HG03097 (cell line): Measurements from ENCODE around the gene DSCAM.
"Not testable (repeated sequence)": the region's sequence is repeated elsewhere in the genome, so short reads cannot be mapped to it uniquely, and the experiment has no call there.

ENCODE experiments used
- ATAC-seq: cut with Tn5 transposase; IDR thresholded peaks from one replicate; pipeline ENCODE4 v1.9.1; 2021; ENCODE audit not compliant: unreplicated experiment, low FRiP score

Gene DSCAM

DNA sequence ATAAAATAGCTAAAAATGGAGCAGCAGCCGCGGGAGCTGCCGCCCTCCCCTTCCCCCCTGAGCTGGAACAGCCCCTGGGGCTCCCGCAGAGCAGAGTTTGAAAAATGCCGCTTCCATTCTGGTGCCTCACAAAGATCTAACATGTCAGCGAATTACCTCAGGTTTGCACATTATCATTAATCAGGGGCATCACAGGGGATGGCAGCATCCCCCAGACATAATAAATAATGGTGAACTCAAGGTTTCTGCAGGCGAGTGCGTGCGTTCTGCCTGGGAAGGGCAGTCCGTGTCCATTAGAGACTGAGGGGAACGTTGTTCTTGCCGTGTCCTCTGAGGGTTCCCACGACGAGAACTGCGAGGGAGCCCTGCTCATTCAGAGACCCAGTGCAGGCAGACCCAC is 372.4 kb downstream of the DSCAM start:
- no peak for ATAC-seq

DNA sequence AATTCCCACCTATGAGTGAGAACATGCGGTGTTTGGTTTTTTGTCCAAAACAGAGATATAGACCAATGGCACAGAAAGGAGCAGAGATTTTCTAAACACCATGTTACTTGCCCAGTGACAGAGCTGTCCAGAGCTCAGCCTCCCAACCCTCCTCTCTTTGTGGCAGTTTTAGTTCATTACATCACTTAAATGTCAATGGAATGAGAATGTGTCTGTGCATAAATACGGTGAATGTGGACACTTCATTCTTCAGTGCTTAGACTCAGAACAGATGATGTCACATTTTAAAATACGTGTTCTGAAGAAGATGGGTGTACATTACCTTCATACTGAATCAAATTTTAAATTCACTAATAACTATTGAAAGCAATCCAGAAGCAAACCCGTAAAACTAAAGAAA is 374.9 kb downstream of the DSCAM start:
- no peak for ATAC-seq

DNA sequence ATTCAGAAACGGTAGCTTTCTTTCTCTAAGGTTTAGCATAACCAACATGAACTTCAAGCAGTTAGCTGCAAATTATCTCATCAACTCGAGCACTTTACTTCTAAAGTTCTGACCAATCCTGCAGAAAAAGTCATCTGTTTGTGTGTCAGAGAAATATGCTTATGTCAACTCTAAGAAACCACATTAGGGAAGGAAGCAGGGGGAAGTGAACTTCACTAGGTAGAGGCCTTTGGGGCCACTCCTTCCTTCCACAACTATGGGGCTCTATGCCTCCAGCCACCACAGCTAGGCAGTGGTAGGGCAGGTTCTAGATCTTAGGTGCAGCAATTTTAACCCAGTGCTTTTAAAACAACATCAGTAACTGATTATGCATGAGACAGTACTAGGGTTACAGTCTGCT is 375.9 kb downstream of the DSCAM start:
- no peak for ATAC-seq

DNA sequence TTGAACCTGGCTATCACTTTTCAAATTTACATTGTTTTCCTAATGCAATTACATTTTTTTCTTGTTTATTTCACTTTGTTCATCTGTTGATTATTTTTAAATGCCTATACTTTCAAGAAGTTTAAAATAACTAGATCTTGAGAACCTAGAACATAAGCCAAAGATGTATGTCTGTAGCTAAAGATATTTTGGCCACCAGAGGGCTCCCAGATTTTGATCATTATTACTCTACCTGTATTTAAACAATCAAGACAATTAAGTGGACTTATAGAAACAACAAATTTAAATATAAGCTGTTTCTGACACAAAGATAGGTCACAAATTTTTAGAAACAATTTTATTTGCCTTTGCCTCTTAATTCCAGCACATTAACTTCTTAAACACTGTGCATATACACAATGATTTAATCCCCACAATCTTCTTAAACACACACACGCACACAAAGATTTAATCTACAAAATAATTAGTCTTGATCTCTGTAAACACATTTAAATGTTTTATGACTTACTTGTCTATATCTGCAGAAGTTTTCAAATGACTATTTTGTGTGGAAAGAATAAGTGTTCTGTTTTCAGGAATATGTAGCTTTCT is 380.0 kb downstream of the DSCAM start:
- ATAC-seq, result no peak

DNA sequence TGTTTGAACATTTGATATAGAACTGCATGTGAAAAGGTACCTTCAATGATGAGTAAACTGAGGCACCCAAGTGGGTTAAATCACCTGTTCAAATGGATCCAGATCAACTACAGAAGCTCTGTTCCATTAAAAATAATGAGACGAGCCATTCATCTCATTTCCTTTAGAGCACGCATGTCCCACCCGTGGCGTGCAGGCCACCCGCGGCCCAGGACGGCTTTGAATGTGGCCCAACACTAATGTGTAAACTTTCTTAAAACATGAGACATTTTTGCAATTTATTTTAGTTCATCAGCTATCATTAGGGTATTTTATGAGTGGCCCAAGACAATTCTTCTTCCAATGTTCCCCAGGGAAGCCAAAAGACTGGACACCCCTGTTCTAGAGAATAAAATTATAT is 381.6 kb downstream of the DSCAM start:
- ATAC-seq, result no peak

DNA sequence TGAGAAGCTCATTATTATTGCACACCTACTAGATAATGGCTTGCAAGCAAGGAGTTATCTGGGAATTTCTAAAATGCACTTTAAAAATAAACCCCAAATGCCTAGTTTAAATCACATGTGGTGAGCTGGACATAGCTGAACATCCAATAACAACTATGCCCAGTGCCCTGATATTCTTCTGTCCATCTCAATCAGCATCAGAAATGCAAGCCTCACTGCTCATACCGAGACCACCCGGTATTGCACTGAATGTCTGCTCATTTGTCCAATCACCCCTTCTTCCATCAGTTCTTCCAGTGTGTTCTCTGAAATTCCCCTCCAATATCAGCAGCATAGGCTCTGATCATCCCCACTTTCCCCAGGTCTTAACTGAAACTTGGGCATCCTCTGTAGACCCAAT is 383.8 kb downstream of the DSCAM start:
- no peak for ATAC-seq

DNA sequence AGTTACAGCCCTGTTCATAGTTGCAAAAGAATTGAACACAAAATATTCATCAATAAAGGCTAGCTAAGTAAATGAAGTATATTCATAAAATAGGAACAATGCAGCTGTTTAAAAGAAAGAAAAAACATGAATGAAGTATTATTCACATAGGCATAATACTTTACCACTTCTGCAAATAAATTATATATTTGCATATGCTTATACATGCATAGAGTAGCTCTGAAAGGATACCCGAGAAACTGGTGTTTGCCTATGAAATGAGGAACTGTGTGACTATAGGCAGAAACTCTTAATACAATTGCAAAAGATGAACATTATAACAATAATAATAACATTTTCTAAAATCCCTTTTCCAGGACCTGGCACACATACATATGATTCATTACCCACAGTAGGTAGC is 385.9 kb downstream of the DSCAM start:
- no peak for ATAC-seq

DNA sequence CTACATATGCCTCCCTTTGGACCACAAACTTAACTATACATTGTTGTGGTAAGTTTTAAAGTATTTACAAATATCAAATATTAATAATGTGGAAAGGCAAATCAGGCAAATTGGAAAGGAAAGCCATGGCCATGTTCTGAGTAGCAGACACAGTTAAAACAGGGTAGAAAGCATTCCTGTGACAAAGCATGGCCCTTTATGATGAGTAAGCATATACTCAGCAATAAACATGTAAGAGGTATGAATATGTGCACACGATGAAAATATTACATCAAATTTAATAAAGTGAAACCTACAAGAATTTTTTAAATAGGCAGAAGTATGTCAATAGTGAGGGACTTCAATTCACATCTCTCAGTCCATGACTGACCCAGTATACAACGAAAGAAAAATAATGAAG is 389.2 kb downstream of the DSCAM start:
- ATAC-seq, result no peak

DNA sequence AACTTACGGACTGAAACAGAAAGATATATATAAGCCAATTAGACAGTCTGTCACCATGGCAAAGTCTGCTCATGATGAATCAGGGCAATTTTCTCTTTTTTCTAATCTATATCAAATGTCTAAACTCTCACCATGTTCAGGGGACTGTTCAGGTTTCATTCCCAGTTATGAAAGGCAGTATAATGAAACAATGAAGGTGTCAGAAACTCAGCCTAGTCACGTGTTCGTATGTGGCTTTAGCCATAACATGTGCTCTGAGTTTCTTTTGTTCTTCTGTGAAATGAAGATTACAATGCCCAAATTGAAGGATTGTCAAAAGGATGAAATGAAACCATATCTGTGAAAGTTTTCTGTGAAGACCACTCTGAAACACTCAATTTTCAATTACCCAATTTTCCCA is 392.9 kb downstream of the DSCAM start:
- ATAC-seq, result no peak

DNA sequence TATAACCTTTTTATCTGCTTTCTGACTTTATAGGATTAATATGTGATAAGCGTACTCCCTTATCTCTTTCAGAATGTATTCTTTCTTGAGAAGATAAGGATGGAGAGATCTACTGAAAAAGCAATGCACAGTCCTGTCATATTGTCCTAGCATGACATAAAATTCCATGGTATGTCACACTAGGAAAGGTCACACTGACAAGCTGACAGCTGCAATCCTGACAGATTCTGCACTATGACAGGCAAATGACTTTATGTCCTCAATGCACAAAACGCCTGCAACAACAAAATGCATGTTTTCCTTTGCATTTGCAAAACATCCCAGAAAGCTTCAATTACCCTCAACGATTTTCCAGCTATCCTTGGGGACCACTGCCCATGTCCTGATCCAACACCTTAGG is 393.8 kb downstream of the DSCAM start:
- no peak for ATAC-seq

DNA sequence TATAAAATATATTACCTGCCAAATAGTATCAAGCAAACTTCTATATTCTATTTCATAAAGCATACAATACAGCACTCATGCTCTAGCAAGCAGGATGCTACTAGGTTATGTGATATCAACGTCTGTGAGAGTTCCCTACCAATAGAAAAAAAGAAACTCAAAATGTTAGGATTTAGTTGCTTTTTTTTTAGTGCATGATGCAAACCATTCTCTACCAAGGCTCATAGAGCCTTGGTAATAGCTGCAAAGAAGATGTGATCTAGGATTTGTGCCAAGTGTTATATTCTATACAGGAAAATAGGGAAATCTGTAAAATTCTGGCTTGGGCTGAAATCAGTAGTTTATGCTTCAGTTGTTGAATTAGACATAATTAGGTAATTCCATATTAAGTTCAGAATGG is 394.4 kb downstream of the DSCAM start:
- no peak for ATAC-seq

DNA sequence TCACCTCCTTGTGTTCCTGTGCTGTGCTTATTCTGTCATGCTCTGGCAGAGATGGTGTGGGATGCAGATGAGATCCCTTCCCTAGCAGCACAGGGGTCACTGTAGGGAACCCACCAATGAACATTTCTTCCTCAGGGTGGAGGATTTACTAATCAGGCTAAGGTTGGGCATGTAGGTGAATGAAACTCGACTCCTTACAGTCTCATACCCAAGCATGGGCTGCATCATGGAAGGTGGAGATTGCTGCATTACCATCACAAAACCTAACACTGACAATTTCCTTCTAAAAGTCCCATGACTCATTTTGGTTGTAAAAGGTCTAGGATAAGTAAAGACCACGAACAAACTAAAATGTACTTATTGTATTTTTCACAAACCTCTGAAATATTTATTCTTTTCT is 399.9 kb downstream of the DSCAM start:
- no peak for ATAC-seq

DNA sequence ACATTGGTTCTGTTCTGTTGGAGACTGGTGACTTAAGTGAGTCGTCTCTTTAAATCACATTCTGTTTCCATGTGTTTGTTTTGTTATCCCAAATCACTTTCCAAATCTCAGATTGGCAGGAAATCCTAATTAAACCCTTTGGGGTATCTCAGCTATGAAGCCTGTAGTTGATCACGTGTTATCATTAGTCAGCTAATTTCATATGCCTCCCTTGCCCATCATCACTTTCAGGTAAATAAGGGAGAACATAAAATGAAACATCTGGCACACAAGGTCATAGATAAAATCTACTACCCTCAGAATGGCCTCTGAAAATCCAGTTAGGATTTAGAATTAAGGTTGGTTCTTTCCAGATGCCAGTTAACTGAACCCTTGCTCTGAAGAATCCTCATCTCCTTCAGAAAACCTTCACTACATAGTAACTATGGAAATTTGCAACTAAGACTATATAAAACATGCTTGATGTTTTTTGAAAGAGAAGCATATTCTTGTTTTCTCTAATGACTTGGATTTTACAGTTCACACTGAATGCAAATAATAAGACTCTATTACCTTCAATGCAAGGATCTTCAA is 401.5 kb downstream of the DSCAM start:
- ATAC-seq, result no peak

DNA sequence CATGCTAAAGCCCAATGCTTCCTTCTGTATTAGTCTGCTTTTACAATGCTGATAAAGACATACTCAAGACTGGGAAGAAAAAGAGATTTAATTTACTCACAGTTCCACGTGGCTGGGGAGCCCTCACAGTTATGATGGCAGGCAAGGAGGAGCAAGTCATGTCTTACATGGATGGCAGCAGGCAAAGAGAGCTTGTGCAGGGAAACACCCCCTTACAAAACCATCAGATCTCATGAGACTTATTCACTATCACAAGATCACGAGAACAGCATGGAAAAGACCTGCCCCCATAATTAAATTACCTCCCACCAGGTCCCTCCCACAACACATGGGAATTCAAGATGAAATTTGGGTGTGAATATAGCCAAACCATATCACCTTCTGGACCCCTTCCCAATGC is 407.4 kb downstream of the DSCAM start:
- not testable (repeated sequence) for ATAC-seq

DNA sequence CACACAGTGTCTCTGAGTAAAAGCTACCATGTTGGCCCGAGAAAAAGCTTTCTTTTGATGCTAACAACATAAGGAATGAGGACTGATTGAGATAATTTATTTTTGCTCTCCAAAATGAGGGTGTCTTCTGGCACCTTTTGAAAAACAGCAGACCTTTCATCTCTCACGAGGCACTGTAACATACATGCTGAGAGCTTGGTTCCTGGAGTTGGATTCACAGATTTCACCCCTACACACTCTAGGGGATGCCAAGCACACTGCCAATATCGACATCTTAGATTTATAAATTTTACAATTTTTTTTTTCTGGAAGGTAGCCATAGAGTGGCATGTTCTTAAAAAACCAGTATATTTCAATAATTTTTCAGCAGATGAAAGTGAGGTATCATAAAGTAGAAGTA is 408.3 kb downstream of the DSCAM start:
- no peak for ATAC-seq

DNA sequence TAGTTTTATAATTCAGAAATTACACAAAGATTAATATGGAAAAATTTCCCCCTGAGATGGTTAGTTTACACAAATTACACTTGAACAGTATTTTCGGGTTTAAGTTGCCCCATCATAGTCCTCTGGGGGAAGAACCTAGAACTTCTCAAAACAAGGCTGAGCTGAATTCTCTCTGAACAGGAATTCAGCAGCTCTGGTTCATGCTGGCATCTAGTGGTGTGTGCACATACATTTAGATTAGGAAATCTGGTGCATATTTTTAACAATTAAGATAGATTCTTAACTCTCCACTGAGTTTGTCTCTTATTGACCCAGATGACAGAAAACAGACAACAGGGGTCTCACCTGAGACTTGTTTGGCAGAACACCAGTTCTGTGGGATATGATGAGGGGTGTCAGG is 410.7 kb downstream of the DSCAM start:
- ATAC-seq, result no peak

DNA sequence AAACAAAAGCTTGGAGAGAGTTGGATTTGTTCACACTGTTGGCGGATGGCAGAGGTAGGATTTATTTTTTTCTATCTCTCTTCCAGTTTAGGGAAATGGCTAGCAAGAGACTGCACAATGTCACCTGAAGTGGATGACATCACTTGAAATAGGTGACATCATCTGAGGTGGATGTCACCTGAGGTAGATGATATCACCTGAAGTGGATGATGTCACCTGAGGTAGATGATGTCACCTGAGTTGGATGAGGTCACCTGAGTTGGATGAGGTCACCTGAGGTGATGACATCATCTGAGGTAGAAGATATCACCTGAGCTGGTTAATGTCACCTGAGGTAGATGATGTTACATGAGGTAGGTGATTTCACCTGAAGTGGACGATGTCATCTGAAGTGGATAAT is 413.4 kb downstream of the DSCAM start:
- ATAC-seq, result no peak

DNA sequence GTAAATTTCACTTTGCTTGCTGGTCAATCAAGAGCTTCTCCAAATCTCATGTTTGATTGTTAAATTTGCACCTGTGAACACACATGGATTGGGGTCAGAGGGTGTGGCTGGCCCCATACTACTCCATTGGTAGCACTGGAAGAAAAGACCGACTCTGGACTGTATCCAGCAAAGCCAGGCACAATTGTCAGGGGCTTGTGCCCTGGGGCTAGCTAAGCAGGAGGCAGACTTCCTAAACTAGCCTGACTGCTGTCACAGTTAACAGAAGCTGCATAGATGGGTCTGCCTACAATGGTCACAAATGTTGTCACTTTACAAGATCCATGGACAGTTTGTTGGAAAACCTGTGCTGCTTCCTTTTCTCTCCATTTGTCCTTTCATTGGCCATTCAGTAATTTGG is 421.0 kb downstream of the DSCAM start:
- no peak for ATAC-seq

DNA sequence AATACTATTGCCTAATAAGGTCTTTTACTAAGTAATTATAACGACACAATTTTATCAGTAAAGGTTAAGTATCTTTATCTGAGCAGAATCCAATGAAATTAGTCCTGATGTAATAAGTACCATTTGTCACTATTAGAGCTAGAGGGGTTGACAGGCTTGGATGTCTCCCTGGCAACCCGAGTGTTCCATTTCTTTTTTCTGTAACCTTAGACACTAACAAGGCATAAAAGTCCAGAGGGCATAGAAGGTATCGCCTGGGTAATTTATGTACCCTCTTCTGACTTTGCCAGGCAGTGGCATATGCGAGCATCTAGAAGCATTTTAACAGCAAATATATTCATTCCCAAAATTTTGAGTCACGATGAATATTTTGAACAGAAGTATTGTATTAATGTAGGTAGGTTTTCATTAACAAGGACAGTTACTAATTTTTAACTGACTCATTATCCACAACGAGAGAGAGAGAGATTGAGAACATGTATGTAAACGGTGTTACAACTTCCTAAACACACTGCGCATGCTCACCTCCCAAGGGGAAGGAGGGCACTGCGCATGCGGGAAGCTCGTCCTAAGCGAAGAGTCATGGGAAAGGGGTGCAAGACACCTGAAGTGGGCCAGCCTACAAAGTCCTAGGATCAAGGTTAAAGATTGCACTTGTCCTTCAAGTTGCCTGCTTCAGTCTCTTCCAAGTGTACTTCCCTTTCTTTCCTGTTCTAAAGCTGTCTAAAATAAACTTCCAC is 423.9 kb downstream of the DSCAM start:
- no peak for ATAC-seq

DNA sequence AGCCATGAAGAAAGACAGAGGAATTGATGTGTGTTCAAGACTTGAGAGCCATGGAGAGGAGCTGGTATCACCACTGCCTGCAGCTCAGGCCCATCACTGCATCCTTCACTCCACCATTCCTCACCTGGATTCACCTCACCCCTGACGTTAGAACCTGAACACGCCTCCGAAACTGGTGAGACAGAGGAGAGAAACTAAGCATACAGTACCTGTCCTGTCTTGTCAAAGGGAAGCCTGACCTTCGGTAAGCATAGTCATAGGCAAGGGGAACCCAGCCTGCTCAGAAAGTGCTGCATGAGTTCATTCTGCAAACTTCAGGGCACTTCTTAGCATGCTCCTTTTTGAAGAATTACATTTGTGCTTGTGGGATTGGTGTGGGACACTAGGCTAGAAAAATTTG is 425.8 kb downstream of the DSCAM start:
- no peak for ATAC-seq

DNA sequence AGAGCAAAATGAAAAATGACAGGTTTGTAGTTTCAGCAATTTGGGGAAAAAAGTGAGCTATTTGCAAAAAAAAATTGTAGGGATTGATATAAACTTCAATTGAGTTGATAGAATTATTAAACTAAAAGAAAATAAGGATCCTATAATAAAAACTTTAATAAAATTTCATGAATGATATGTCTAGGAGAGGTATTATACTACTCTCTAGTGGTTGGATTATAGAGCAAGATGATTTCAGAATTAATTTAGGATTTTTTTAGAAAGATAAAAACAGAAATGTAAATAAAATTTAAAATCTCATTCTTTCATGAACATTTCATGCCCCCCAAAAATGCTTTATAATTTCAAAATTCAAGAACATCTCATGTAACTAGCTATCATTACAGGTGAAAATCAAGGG is 430.4 kb downstream of the DSCAM start:
- ATAC-seq, result no peak

DNA sequence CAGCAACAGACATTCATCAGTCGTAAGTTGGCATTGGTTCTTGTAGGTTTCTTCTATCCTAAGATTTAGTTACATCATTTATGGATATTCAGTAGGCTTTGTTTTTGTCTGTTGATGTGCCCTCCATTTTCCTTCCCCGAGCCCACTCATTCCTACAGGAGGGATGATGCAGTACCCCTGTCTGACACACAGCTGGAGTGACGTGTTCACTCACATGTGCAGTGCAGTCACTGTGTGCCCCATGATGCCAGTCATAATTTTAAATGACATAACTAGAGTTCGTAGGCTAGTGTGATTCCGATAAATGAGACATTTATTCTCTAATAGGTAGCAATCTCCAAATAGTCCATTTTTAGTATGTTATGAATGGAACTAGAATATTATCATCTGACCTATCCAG is 438.4 kb downstream of the DSCAM start:
- ATAC-seq, result no peak
